Sigmoid colon (tissue), 7 donors: ENCODE results near the gene SLC6A11. TPM values are rescaled to one million over a fixed set of nuclear protein-coding genes. Genes with fewer than 3 reads are reported as not detected.

Experiments
- DNase-seq: peaks from one replicate; pipeline ENCODE4 v3.0.0-alpha.2; 2019
- H3K27ac ChIP-seq, 4 donors: fragments of 200-600 bp; sonication (generic); one replicate each; pipeline ENCODE4 v1.5.1; 2016 to 2019; ENCODE audit warnings: mild to moderate bottlenecking in 1 of 4
- H3K27me3 ChIP-seq, 3 donors: fragments of 200-600 bp; sonication (generic); one replicate each; pipeline ENCODE4 v1.5.1; 2019; ENCODE audit warnings: mild to moderate bottlenecking in 1 of 3
- H3K36me3 ChIP-seq, 4 donors: fragments of 200-600 bp; sonication (generic); one replicate each; pipeline ENCODE4 v1.5.1; 2016 to 2019
- H3K4me1 ChIP-seq, 4 donors: fragments of 200-600 bp; sonication (generic); one replicate each; pipeline ENCODE4 v1.5.1; 2017 to 2019
- H3K4me3 ChIP-seq, 4 donors: fragments of 200-600 bp; sonication (generic); one replicate each; pipeline ENCODE4 v1.5.1; 2017 to 2019; ENCODE audit warnings: mild to moderate bottlenecking in 2 of 4, moderate library complexity in 1 of 4
- H3K9me3 ChIP-seq, 4 donors: fragments of 200-600 bp in 3 of 4; sonication (generic) in 3 of 4; one replicate each; pipeline versions ENCODE4 v1.5.1 to v1.6.1; 2013 to 2019
- CTCF ChIP-seq, 4 experiments: fragments of 450-650 bp in 3 of 4; fragments of 200-600 bp in 1 of 4; IDR thresholded peaks; one replicate each; pipeline ENCODE4 v1.5.1; 2016 to 2019; ENCODE audit warnings: antibody characterized with exemption in 4 of 4, mild to moderate bottlenecking in 3 of 4, moderate library complexity in 2 of 4
- EP300 ChIP-seq, 4 donors: sonication (generic); formaldehyde crosslinking; IDR thresholded peaks; one replicate each; pipeline ENCODE4 v1.6.1; 2017; ENCODE audit warnings: antibody characterized with exemption in 4 of 4
- POLR2A ChIP-seq, 2 donors: fragments of 450-650 bp; IDR thresholded peaks; one replicate each; pipeline ENCODE4 v1.6.1; 2016; ENCODE audit warnings: antibody characterized with exemption in 2 of 2, mild to moderate bottlenecking in 2 of 2, moderate library complexity in 2 of 2
- POLR2AphosphoS5 ChIP-seq, 4 donors: sonication (generic); formaldehyde crosslinking; IDR thresholded peaks; one replicate each; pipeline ENCODE4 v1.6.1; 2017; ENCODE audit warnings: antibody characterized with exemption in 4 of 4
- WGBS, 2 donors: extraction: QIAGEN DNeasy Blood & Tissue Kit; methylation state at CpG; one replicate each; pipeline ENCODE4 v1.1.7; 2013; 5-methylcytosine and 5-hydroxymethylcytosine counted together
- intact Hi-C: fragments of 100-400 bp; cut with DNase I; formaldehyde crosslinking; loops from one replicate; pipeline ENCODE4 v1.15.1; 2023
- polyA plus RNA-seq, 3 donors: library from polyadenylated mRNA; stranded (reverse); fragments of 200-250 nt; gene quantifications; one replicate each; pipeline ENCODE4 v1.2.3, GENCODE V29; 2013
- total RNA-seq, 4 donors: library from RNA; depleted of rRNA; stranded (reverse); fragments of >200 nt; gene quantifications; one replicate each; pipeline ENCODE4 v1.1.0, GENCODE V29; 2016
- donor health status: healthy with polysubstance abuse.
- donor health status: Bipolar disorder and iron deficiency.
- donor health status: healthy.

SLC6A11 gene
- total and polyA plus RNA-seq, 7 donors: 0.03 to 0.14 TPM; not detected in 5

- 27 to 69% methylated on average over 8 of the region's 8 CpGs for WGBS, 2 donors
- Histone ChIP-seq H3K27me3 (peaks cover 0 to 8% (median 0%) of the 10 kb centered on the region in 3 donors), H3K4me3 (no peak overlapping the region), H3K4me1 (no peaks in the 10 kb centered on the region), H3K36me3 (no peaks in the 10 kb centered on the region), H3K9me3 (no peaks in the 10 kb centered on the region), H3K27ac (no peak overlapping the region)
- DNase-seq: no peak
- intact Hi-C loops: no loop called here
- TF ChIP-seq EP300 (IDR thresholded peaks at IDR 0.05) (no peak), POLR2A (IDR thresholded peaks at IDR 0.05) (no peak), POLR2AphosphoS5 (IDR thresholded peaks at IDR 0.05) (no peak), CTCF (IDR thresholded peaks at IDR 0.05) (no peak)
Measured at GRCh38 chr3:10779293-10779805, 36.7 kb upstream of the SLC6A11 start.

DNA sequence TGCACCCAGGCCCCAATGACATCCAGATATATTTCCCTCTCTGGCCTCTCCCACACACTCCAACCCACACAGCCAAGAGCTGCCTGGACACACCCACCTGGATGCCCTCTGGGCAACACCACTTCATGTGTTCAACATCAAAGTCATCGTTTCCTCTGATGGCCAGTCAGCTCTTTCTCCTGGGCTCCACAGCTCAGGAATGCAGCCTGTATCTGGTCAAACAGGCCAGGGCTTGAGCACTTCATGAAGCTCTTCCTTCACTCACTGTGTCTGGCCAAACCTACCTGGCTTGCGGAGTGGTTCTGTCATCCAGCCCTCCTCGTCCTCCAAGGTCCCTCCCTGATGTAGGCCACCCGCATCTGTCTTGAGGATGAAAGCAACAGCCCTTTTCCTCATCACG, 35.8 kb upstream of the SLC6A11 start:
- no peaks in the 10 kb centered on the region for H3K36me3 ChIP-seq
- WGBS, 2 donors: 83 to 84% methylated on average over 5 of the region's 5 CpGs
- H3K4me3 ChIP-seq: no peak overlapping the region
- TF ChIP-seq CTCF (IDR thresholded peaks at IDR 0.05): no peak
- no peak for TF ChIP-seq POLR2A (IDR thresholded peaks at IDR 0.05)
- no peaks in the 10 kb centered on the region for H3K4me1 ChIP-seq
- no peak overlapping the region for H3K27ac ChIP-seq
- intact Hi-C loops: no loop called here
- DNase-seq: no peak
- H3K9me3 ChIP-seq: no peaks in the 10 kb centered on the region
- H3K27me3 ChIP-seq: peaks cover 0 to 16% (median 0%) of the 10 kb centered on the region in 3 donors

DNA sequence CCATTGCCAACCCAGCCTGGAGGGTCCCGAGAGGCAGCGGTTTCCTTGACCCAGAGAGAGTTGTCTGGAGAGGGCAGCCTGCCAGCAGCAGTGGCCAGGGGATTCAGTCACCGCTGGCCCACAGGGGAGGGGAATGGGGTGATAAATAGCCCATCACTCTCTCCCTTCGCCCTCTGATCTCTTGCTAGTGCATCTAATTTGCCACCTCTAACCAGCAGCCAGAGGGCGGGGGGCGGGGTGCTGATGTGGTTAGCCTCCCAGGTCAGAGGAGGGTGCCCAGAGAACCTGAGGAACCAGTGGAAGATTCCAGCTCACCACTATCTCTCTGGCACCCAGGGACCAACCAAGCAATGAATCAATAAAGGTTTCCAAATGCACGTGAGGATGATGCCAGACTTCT, 35.1 kb upstream of the SLC6A11 start:
- H3K9me3 ChIP-seq: no peaks in the 10 kb centered on the region
- DNase-seq: no peak
- no peaks in the 10 kb centered on the region for H3K4me1 ChIP-seq
- peaks cover 0 to 16% (median 0%) of the 10 kb centered on the region in 3 donors for H3K27me3 ChIP-seq
- H3K27ac ChIP-seq: no peak overlapping the region
- intact Hi-C loops: no loop called here
- WGBS, 2 donors: 72 to 80% methylated on average over 7 of the region's 7 CpGs
- no peak overlapping the region for H3K4me3 ChIP-seq
- no peaks in the 10 kb centered on the region for H3K36me3 ChIP-seq
- no peak for TF ChIP-seq POLR2AphosphoS5 (IDR thresholded peaks at IDR 0.05)
- no peak for TF ChIP-seq CTCF (IDR thresholded peaks at IDR 0.05)
- TF ChIP-seq POLR2A (IDR thresholded peaks at IDR 0.05): no peak
- TF ChIP-seq EP300 (IDR thresholded peaks at IDR 0.05): no peak

DNA sequence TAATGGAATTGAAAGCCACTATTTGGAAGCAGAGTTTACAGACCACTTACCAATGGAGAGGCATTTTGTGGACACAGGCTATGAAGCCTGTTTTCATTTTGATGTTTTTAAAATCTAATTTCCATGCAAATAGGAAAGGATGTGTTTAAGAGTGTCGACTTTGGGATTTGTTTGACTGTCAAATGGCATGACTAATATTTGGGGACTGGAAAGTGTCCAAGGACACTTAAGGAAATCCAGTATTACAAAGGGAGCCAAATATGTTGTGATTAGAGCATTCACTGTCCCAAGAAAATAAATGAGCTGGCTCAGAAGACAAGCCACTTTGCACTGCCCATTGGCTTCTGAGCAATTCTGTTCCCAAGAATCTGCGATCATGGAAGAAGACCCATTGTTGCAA, 34.0 kb upstream of the SLC6A11 start:
- no peak for DNase-seq
- H3K27me3 ChIP-seq: peaks cover 0 to 24% (median 0%) of the 10 kb centered on the region in 3 donors
- 55 to 74% methylated on average over 2 of the region's 2 CpGs for WGBS, 2 donors
- H3K36me3 ChIP-seq: no peaks in the 10 kb centered on the region
- H3K4me1 ChIP-seq: no peaks in the 10 kb centered on the region
- intact Hi-C loops: no loop called here
- no peak overlapping the region for H3K27ac ChIP-seq
- H3K9me3 ChIP-seq: no peaks in the 10 kb centered on the region
- no peak for TF ChIP-seq POLR2A (IDR thresholded peaks at IDR 0.05)
- TF ChIP-seq EP300 (IDR thresholded peaks at IDR 0.05): no peak
- TF ChIP-seq CTCF (IDR thresholded peaks at IDR 0.05): no peak
- TF ChIP-seq POLR2AphosphoS5 (IDR thresholded peaks at IDR 0.05): no peak
- H3K4me3 ChIP-seq: no peak overlapping the region
